Measurements from ENCODE around the gene EXOC7.

GRCh38 chr17:76130473-76130872 is 26.9 kb upstream of the EXOC7 start:
- TF ChIP-seq POLR2AphosphoS5 (IDR thresholded peaks at IDR 0.05; ENCODE audit: borderline replicate concordance, low read depth, low read length), result no peak
- no peak for TF ChIP-seq EZH2 (IDR thresholded peaks at IDR 0.05)

Data from SK-N-MC (cell line).